Activated T-cell treated with anti-CD3 and anti-CD28 coated beads for 4 hours (primary cell): ENCODE data around the gene NMNAT2.
"Not testable (repeated sequence)": the region's sequence is repeated elsewhere in the genome, so short reads cannot be mapped to it uniquely, and the experiment has no call there.

Source experiments
- DNase-seq: peaks from one replicate; pipeline ENCODE4 v3.0.0-alpha.2; 2020

NMNAT2 gene

GRCh38 chr1:183417772-183418491 is at the start of gene NMNAT2:
NMNAT2 (minus strand) TSS chr1:183418380; CDS start chr1:183418267, 113 bp downstream.
- DNase-seq, result no peak

GRCh38 chr1:183467687-183468086 is 49.5 kb upstream of the NMNAT2 start:
- DNase-seq, result no peak

GRCh38 chr1:183466781-183467180 is 48.6 kb upstream of the NMNAT2 start:
- no peak for DNase-seq

- DNase-seq, result no peak
These were observed 45.4 kb upstream of the NMNAT2 start for GRCh38 chr1:183463566-183463965.

- no peak for DNase-seq
These were observed 43.2 kb upstream of the NMNAT2 start for GRCh38 chr1:183461350-183461749.

- DNase-seq, result no peak
These were observed 42.4 kb upstream of the NMNAT2 start for GRCh38 chr1:183460596-183460995.

GRCh38 chr1:183457449-183457848 is 39.3 kb upstream of the NMNAT2 start:
- DNase-seq, result no peak

GRCh38 chr1:183456826-183457225 is 38.6 kb upstream of the NMNAT2 start:
- no peak for DNase-seq

- no peak for DNase-seq
These were observed 36.2 kb upstream of the NMNAT2 start for GRCh38 chr1:183454377-183454776.

- DNase-seq, result no peak
These were observed 31.9 kb upstream of the NMNAT2 start for GRCh38 chr1:183450093-183450492.

- DNase-seq, result no peak
These were observed 31.1 kb upstream of the NMNAT2 start for GRCh38 chr1:183449223-183449770.

- no peak for DNase-seq
These were observed 26.1 kb upstream of the NMNAT2 start for GRCh38 chr1:183444243-183444642.

GRCh38 chr1:183443466-183443865 is 25.3 kb upstream of the NMNAT2 start:
- no peak for DNase-seq

- DNase-seq, result no peak
These were observed 24.8 kb upstream of the NMNAT2 start for GRCh38 chr1:183443011-183443410.

- DNase-seq, result no peak
These were observed 19.9 kb upstream of the NMNAT2 start for GRCh38 chr1:183438060-183438459.

- DNase-seq, result no peak
These were observed 17.3 kb upstream of the NMNAT2 start for GRCh38 chr1:183435497-183435896.

- no peak for DNase-seq
These were observed 15.5 kb upstream of the NMNAT2 start for GRCh38 chr1:183433703-183434102.

GRCh38 chr1:183432548-183432875 is 14.3 kb upstream of the NMNAT2 start:
- DNase-seq, result no peak

- no peak for DNase-seq
These were observed 13.8 kb upstream of the NMNAT2 start for GRCh38 chr1:183431840-183432547.

GRCh38 chr1:183427591-183427990 is 9.4 kb upstream of the NMNAT2 start:
- not testable (repeated sequence) for DNase-seq

- no peak for DNase-seq
These were observed 6.5 kb upstream of the NMNAT2 start for GRCh38 chr1:183424691-183425090.

- DNase-seq, result no peak
These were observed 5.4 kb upstream of the NMNAT2 start for GRCh38 chr1:183423541-183423940.

GRCh38 chr1:183419399-183419798 is 1.2 kb upstream of the NMNAT2 start:
- DNase-seq, result no peak

- DNase-seq, result no peak
These were observed 516 bp upstream of the NMNAT2 start for GRCh38 chr1:183418696-183419095.
